NCI-H1930 (cell line): ENCODE results near the gene KRT13.

ENCODE experiments used
- DNase-seq, 2 experiments: peaks; one replicate each; lab custom pipeline; 2025; lab: John Stamatoyannopoulos, UW

Gene KRT13

GRCh38 chr17:41466988-41467387 is 38.4 kb downstream of the KRT13 start, which contains the start of gene KRT32:
TSS of gene KRT32 (minus strand) at chr17:41467386. CDS start at chr17:41467325, 61 bp downstream.
- DNase-seq = no peak

GRCh38 chr17:41464682-41465081 is 40.7 kb downstream of the KRT13 start:
- no peak for DNase-seq

GRCh38 chr17:41464173-41464572 is 41.2 kb downstream of the KRT13 start:
- no peak for DNase-seq

- no peak for DNase-seq
Measured at GRCh38 chr17:41463746-41464145, 41.7 kb downstream of the KRT13 start.

GRCh38 chr17:41462705-41463104 is 42.7 kb downstream of the KRT13 start:
- DNase-seq = no peak

GRCh38 chr17:41457676-41458075 is 47.7 kb downstream of the KRT13 start:
- no peak for DNase-seq

- no peak for DNase-seq
Measured at GRCh38 chr17:41456204-41456603, 49.2 kb downstream of the KRT13 start.

GRCh38 chr17:41455236-41455635 is 50.2 kb downstream of the KRT13 start:
- no peak for DNase-seq

- DNase-seq = no peak
Measured at GRCh38 chr17:41453066-41453465, 52.3 kb downstream of the KRT13 start.

- no peak for DNase-seq
Measured at GRCh38 chr17:41452281-41452680, 53.1 kb downstream of the KRT13 start.

GRCh38 chr17:41451154-41451728 is 54.2 kb downstream of the KRT13 start:
- DNase-seq = no peak
